Stimulated activated CD4-positive, alpha-beta T cell treated with anti-CD3 and anti-CD28 coated beads, Interleukin-4, amount 100 ng/mL, for 1 hour (primary cell): ENCODE results near the gene AGO3.

Experiments used
- DNase-seq: peaks from one replicate; pipeline ENCODE4 v3.0.0-alpha.2; 2020

Gene AGO3

GRCh38 chr1:36084497-36085115 lies 153.7 kb downstream of the AGO3 start:
- DNase-seq: no peak

- no peak for DNase-seq
These were observed 154.2 kb downstream of the AGO3 start for GRCh38 chr1:36085126-36085525.

GRCh38 chr1:36085686-36086526 lies 155.0 kb downstream of the AGO3 start:
- no peak for DNase-seq

GRCh38 chr1:36086529-36087232 lies 155.8 kb downstream of the AGO3 start:
- no peak for DNase-seq

- DNase-seq: no peak
These were observed 156.6 kb downstream of the AGO3 start for GRCh38 chr1:36087233-36088123.

- DNase-seq: no peak
These were observed 157.3 kb downstream of the AGO3 start for GRCh38 chr1:36088265-36088576.

GRCh38 chr1:36088577-36089392 lies 157.9 kb downstream of the AGO3 start, which contains the start of gene ADPRS:
Gene ADPRS (plus strand): TSS chr1:36088892. CDS start chr1:36088905, 13 bp downstream.
- DNase-seq: peak; percentile 90

- no peak for DNase-seq
These were observed 158.7 kb downstream of the AGO3 start for GRCh38 chr1:36089393-36090121.

GRCh38 chr1:36091141-36091540 lies 160.2 kb downstream of the AGO3 start:
- no peak for DNase-seq

- DNase-seq: no peak
These were observed 160.8 kb downstream of the AGO3 start for GRCh38 chr1:36091698-36092097.

GRCh38 chr1:36092166-36092797 lies 161.4 kb downstream of the AGO3 start:
- no peak for DNase-seq

GRCh38 chr1:36092798-36093185 lies 161.9 kb downstream of the AGO3 start:
- DNase-seq: no peak

GRCh38 chr1:36093226-36093625 lies 162.3 kb downstream of the AGO3 start:
- DNase-seq: no peak

- DNase-seq: no peak
These were observed 163.0 kb downstream of the AGO3 start for GRCh38 chr1:36093929-36094328.

GRCh38 chr1:36094621-36095061 lies 163.7 kb downstream of the AGO3 start:
- DNase-seq: no peak

- no peak for DNase-seq
These were observed 165.0 kb downstream of the AGO3 start for GRCh38 chr1:36095760-36096405.

GRCh38 chr1:36096500-36097432 lies 165.9 kb downstream of the AGO3 start:
- no peak for DNase-seq

GRCh38 chr1:36097693-36098585 lies 167.0 kb downstream of the AGO3 start:
- DNase-seq: no peak
